ENCODE results near the gene CAVIN4. TPM values are rescaled to one million over a fixed set of nuclear protein-coding genes. Genes with fewer than 3 reads are reported as not detected.

CAVIN4 gene, protein sequence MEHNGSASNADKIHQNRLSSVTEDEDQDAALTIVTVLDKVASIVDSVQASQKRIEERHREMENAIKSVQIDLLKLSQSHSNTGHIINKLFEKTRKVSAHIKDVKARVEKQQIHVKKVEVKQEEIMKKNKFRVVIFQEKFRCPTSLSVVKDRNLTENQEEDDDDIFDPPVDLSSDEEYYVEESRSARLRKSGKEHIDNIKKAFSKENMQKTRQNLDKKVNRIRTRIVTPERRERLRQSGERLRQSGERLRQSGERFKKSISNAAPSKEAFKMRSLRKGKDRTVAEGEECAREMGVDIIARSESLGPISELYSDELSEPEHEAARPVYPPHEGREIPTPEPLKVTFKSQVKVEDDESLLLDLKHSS
- total RNA-seq (2014; rRNA removed; shearing (Covaris generic); ENCODE audit: low replicate concordance) = 0.47 and 0.67 TPM in 2 replicates

DNA sequence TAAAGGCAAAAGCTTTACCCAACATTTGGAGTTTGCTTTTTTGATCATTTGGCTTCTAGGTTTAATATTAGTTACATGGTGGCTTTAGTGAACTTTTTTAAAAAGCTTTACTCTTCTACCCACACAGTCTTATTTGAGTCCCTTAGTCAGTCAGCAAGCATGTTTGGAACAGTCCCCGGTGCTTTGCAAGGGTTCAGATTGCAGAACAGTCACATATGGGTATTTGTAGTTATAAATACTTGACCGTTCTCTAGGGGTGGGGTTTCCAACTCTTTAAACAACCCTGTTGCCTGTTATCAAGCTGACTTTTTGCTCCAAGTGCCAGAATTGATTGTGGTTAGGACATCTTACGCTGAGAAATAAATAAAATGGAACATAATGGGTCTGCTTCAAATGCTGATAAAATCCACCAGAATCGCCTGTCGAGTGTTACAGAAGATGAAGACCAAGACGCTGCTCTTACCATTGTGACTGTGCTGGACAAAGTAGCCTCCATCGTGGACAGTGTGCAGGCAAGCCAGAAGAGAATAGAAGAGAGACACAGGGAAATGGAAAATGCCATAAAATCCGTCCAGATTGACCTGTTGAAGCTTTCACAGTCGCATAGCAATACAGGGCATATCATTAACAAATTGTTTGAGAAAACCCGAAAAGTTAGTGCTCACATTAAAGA, at the start of gene CAVIN4:
Gene CAVIN4, plus strand, starts transcription at position 304 of the 673 bp plus-strand sequence. Its CDS starts 65 bp downstream, at position 369.
- Histone ChIP-seq H3K4me1 (ENCODE audit: low read length) (no peaks in the 10 kb centered on the region), H3K4me3 (ENCODE audit: low read length) (no peak within 1 kb of the TSS), H3K27me3 (ENCODE audit: low read length) (no peaks in the 10 kb centered on the region), H3K79me2 (ENCODE audit: low read length) (no peaks in the 10 kb centered on the region), H3K9me2 (replicated peaks; ENCODE audit: insufficient read depth, low read length) (no peaks in the 10 kb centered on the region), H3K9ac (ENCODE audit: low read length) (no peak within 1 kb of the TSS), H3K9me3 (ENCODE audit: low read length) (no peaks in the 10 kb centered on the region), H2AFZ (ENCODE audit: low read length) (no peak within 1 kb of the TSS), H4K20me1 (ENCODE audit: insufficient read depth, low read depth, low read length) (no peaks in the 10 kb centered on the region), H3K27ac (ENCODE audit: low read length) (no peak within 1 kb of the TSS), H3K36me3 (ENCODE audit: insufficient read depth, low read length) (no peaks in the 10 kb centered on the region), H3K4me2 (ENCODE audit: low read depth, low read length, poor library complexity, severe bottlenecking) (no peak within 1 kb of the TSS)
- DNase-seq = no peak

DNA sequence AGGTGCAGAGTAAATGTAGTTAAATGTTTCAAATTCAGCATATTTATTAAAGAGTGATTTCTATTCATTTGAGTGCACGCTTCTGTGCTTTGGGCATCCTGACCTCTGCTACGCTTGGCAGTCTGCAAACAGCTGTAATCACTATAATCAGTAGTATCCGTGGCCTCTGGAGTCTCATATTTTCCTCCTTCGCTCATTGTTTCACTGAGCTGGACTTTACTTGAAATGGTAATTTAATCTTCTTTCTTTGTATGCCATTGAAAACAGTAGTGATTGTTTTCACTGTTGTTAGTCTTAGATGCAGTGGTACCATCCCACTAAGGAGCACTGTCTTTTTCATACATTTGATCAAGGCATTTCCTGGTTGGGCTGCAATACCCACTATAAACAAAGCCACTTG, 43.5 kb upstream of the CAVIN4 start:
- no peaks in the 10 kb centered on the region for H3K9me3 ChIP-seq (ENCODE audit: low read length)
- H3K9ac ChIP-seq (ENCODE audit: low read length) = no peak overlapping the region
- H3K4me1 ChIP-seq (ENCODE audit: low read length) = no peaks in the 10 kb centered on the region
- no peak overlapping the region for H3K27ac ChIP-seq (ENCODE audit: low read length)
- H4K20me1 ChIP-seq (ENCODE audit: insufficient read depth, low read depth, low read length) = no peaks in the 10 kb centered on the region
- H3K4me2 ChIP-seq (ENCODE audit: low read depth, low read length, poor library complexity, severe bottlenecking) = no peak overlapping the region
- no peaks in the 10 kb centered on the region for H3K27me3 ChIP-seq (ENCODE audit: low read length)
- no peak overlapping the region for H3K4me3 ChIP-seq (ENCODE audit: low read length)
- no peaks in the 10 kb centered on the region for H3K36me3 ChIP-seq (ENCODE audit: insufficient read depth, low read length)
- no peak for DNase-seq
- H2AFZ ChIP-seq (ENCODE audit: low read length) = no peak overlapping the region
- H3K79me2 ChIP-seq (ENCODE audit: low read length) = no peaks in the 10 kb centered on the region
- H3K9me2 ChIP-seq (replicated peaks; ENCODE audit: insufficient read depth, low read length) = no peaks in the 10 kb centered on the region

- H3K9me2 ChIP-seq (replicated peaks; ENCODE audit: insufficient read depth, low read length) = no peaks in the 10 kb centered on the region
- H2AFZ ChIP-seq (ENCODE audit: low read length) = no peak overlapping the region
- H3K4me2 ChIP-seq (ENCODE audit: low read depth, low read length, poor library complexity, severe bottlenecking) = no peak overlapping the region
- no peaks in the 10 kb centered on the region for H3K9me3 ChIP-seq (ENCODE audit: low read length)
- no peaks in the 10 kb centered on the region for H4K20me1 ChIP-seq (ENCODE audit: insufficient read depth, low read depth, low read length)
- H3K79me2 ChIP-seq (ENCODE audit: low read length) = no peaks in the 10 kb centered on the region
- H3K4me1 ChIP-seq (ENCODE audit: low read length) = no peaks in the 10 kb centered on the region
- DNase-seq = no peak
- H3K27me3 ChIP-seq (ENCODE audit: low read length) = no peaks in the 10 kb centered on the region
- H3K36me3 ChIP-seq (ENCODE audit: insufficient read depth, low read length) = no peaks in the 10 kb centered on the region
- no peak overlapping the region for H3K27ac ChIP-seq (ENCODE audit: low read length)
- H3K4me3 ChIP-seq (ENCODE audit: low read length) = no peak overlapping the region
- no peak overlapping the region for H3K9ac ChIP-seq (ENCODE audit: low read length)
Observed at GRCh38 chr9:100540327-100540726, 37.6 kb upstream of the CAVIN4 start.

DNA sequence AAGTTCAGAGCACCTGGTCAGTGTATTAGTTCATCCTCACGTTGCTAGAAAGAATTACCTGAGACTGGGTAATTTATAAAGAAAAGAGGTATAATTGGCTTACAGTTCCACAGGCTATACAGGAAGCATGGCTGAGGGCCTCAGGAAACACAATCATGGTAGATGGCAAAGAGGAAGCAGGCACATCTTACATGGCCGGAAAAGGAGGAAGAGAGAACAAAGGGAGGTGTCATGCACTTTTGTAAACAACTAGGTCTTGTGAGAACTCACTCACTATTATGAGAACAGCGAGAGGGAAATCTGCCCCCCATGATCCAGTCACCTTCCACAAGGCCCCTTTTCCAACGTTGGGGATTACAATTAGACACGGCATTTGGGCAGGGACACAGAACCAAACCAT, 28.8 kb upstream of the CAVIN4 start:
- Histone ChIP-seq H2AFZ (ENCODE audit: low read length) (no peak overlapping the region), H4K20me1 (ENCODE audit: insufficient read depth, low read depth, low read length) (no peaks in the 10 kb centered on the region), H3K36me3 (ENCODE audit: insufficient read depth, low read length) (no peaks in the 10 kb centered on the region), H3K27ac (ENCODE audit: low read length) (no peak overlapping the region), H3K9ac (ENCODE audit: low read length) (no peak overlapping the region), H3K4me2 (ENCODE audit: low read depth, low read length, poor library complexity, severe bottlenecking) (no peak overlapping the region), H3K27me3 (ENCODE audit: low read length) (no peaks in the 10 kb centered on the region), H3K4me1 (ENCODE audit: low read length) (no peaks in the 10 kb centered on the region), H3K9me3 (ENCODE audit: low read length) (no peaks in the 10 kb centered on the region), H3K4me3 (ENCODE audit: low read length) (no peak overlapping the region), H3K79me2 (ENCODE audit: low read length) (no peaks in the 10 kb centered on the region), H3K9me2 (replicated peaks; ENCODE audit: insufficient read depth, low read length) (no peaks in the 10 kb centered on the region)
- DNase-seq = no peak

- Histone ChIP-seq H3K27me3 (ENCODE audit: low read length) (no peaks in the 10 kb centered on the region), H4K20me1 (ENCODE audit: insufficient read depth, low read depth, low read length) (no peaks in the 10 kb centered on the region), H3K27ac (ENCODE audit: low read length) (no peak overlapping the region), H2AFZ (ENCODE audit: low read length) (no peak overlapping the region), H3K9me3 (ENCODE audit: low read length) (no peaks in the 10 kb centered on the region), H3K4me1 (ENCODE audit: low read length) (no peaks in the 10 kb centered on the region), H3K36me3 (ENCODE audit: insufficient read depth, low read length) (no peaks in the 10 kb centered on the region), H3K9me2 (replicated peaks; ENCODE audit: insufficient read depth, low read length) (no peaks in the 10 kb centered on the region), H3K9ac (ENCODE audit: low read length) (no peak overlapping the region), H3K4me3 (ENCODE audit: low read length) (no peak overlapping the region), H3K4me2 (ENCODE audit: low read depth, low read length, poor library complexity, severe bottlenecking) (no peak overlapping the region), H3K79me2 (ENCODE audit: low read length) (no peaks in the 10 kb centered on the region)
- no peak for DNase-seq
Observed at GRCh38 chr9:100554935-100555401, 22.9 kb upstream of the CAVIN4 start.

DNA sequence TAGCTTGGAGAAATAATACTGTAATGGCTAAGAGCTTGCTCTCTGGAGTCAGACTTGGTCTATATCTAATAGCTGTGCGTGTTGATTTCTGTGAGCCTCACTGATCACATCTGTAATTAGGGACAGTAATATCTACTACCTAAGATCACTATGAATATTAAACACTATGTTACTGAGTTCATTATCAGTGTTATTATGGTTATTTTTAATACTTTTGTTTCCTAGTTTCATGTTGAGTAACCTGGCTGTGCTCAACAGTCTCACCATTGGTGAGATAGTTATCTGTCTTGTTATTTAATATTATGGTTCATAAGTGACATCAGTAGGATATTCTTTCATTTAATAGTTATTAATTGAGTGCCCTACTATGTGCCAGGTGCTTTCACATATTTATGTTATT, 22.4 kb upstream of the CAVIN4 start:
- H3K27ac ChIP-seq (ENCODE audit: low read length) = no peak overlapping the region
- no peaks in the 10 kb centered on the region for H3K4me1 ChIP-seq (ENCODE audit: low read length)
- H3K36me3 ChIP-seq (ENCODE audit: insufficient read depth, low read length) = no peaks in the 10 kb centered on the region
- no peaks in the 10 kb centered on the region for H3K9me3 ChIP-seq (ENCODE audit: low read length)
- no peak overlapping the region for H3K4me2 ChIP-seq (ENCODE audit: low read depth, low read length, poor library complexity, severe bottlenecking)
- no peaks in the 10 kb centered on the region for H3K79me2 ChIP-seq (ENCODE audit: low read length)
- H3K4me3 ChIP-seq (ENCODE audit: low read length) = no peak overlapping the region
- no peaks in the 10 kb centered on the region for H3K27me3 ChIP-seq (ENCODE audit: low read length)
- H3K9me2 ChIP-seq (replicated peaks; ENCODE audit: insufficient read depth, low read length) = no peaks in the 10 kb centered on the region
- DNase-seq = no peak
- H2AFZ ChIP-seq (ENCODE audit: low read length) = no peak overlapping the region
- H4K20me1 ChIP-seq (ENCODE audit: insufficient read depth, low read depth, low read length) = no peaks in the 10 kb centered on the region
- no peak overlapping the region for H3K9ac ChIP-seq (ENCODE audit: low read length)

DNA sequence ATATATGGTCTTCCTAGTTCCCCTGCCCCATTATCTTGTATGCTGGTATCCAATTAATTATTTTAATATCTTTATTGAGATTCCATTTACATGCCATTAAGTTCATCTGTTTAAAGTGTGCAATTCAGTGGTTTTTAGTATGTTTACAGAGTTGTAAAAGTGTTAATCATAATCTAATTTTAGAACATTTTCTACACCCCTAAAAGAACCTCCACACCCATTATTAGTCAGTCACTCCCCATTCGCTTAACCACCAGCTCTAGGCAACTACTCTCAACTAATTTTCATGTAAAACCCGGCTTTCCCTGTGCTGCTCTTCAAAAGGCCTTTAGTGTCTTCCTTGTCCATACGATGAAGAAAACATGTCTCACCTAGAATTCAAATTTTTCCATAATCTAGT, 20.8 kb upstream of the CAVIN4 start:
- no peaks in the 10 kb centered on the region for H3K9me2 ChIP-seq (replicated peaks; ENCODE audit: insufficient read depth, low read length)
- H3K9me3 ChIP-seq (ENCODE audit: low read length) = no peaks in the 10 kb centered on the region
- no peak overlapping the region for H3K9ac ChIP-seq (ENCODE audit: low read length)
- no peak overlapping the region for H3K4me2 ChIP-seq (ENCODE audit: low read depth, low read length, poor library complexity, severe bottlenecking)
- no peaks in the 10 kb centered on the region for H3K4me1 ChIP-seq (ENCODE audit: low read length)
- no peak overlapping the region for H2AFZ ChIP-seq (ENCODE audit: low read length)
- no peaks in the 10 kb centered on the region for H3K36me3 ChIP-seq (ENCODE audit: insufficient read depth, low read length)
- no peak for DNase-seq
- H3K27ac ChIP-seq (ENCODE audit: low read length) = no peak overlapping the region
- no peaks in the 10 kb centered on the region for H3K79me2 ChIP-seq (ENCODE audit: low read length)
- H4K20me1 ChIP-seq (ENCODE audit: insufficient read depth, low read depth, low read length) = no peaks in the 10 kb centered on the region
- no peak overlapping the region for H3K4me3 ChIP-seq (ENCODE audit: low read length)
- no peaks in the 10 kb centered on the region for H3K27me3 ChIP-seq (ENCODE audit: low read length)

GRCh38 chr9:100561256-100561655, 16.6 kb upstream of the CAVIN4 start:
- H3K27me3 ChIP-seq (ENCODE audit: low read length) = no peaks in the 10 kb centered on the region
- H3K4me1 ChIP-seq (ENCODE audit: low read length) = no peaks in the 10 kb centered on the region
- no peak for DNase-seq
- no peaks in the 10 kb centered on the region for H3K9me3 ChIP-seq (ENCODE audit: low read length)
- no peaks in the 10 kb centered on the region for H3K9me2 ChIP-seq (replicated peaks; ENCODE audit: insufficient read depth, low read length)
- H3K27ac ChIP-seq (ENCODE audit: low read length) = no peak overlapping the region
- H3K9ac ChIP-seq (ENCODE audit: low read length) = no peak overlapping the region
- H3K4me2 ChIP-seq (ENCODE audit: low read depth, low read length, poor library complexity, severe bottlenecking) = no peak overlapping the region
- H3K4me3 ChIP-seq (ENCODE audit: low read length) = no peak overlapping the region
- H3K36me3 ChIP-seq (ENCODE audit: insufficient read depth, low read length) = no peaks in the 10 kb centered on the region
- H3K79me2 ChIP-seq (ENCODE audit: low read length) = no peaks in the 10 kb centered on the region
- no peak overlapping the region for H2AFZ ChIP-seq (ENCODE audit: low read length)
- H4K20me1 ChIP-seq (ENCODE audit: insufficient read depth, low read depth, low read length) = no peaks in the 10 kb centered on the region
